Chondrocyte (in vitro differentiated cells): ENCODE results near the gene TXNL4A. TPM values are rescaled to one million over a fixed set of nuclear protein-coding genes. Genes with fewer than 3 reads are reported as not detected.

ENCODE experiments used
- DNase-seq: peaks from one replicate; pipeline ENCODE4 v3.0.0; 2021; ENCODE audit warnings: mixed read lengths, low spot score
- H3K27ac Mint-ChIP-seq: one replicate; pipeline ENCODE4 v1.8.0; 2021; ENCODE audit warnings: mild to moderate bottlenecking, moderate library complexity, mixed read lengths; ENCODE audit not compliant: unreplicated experiment
- H3K27me3 Mint-ChIP-seq: 2 replicates; pipeline ENCODE4 v1.8.0; 2021; ENCODE audit warnings: low read depth, mixed read lengths
- H3K36me3 Mint-ChIP-seq: 2 replicates; pipeline ENCODE4 v1.8.0; 2021; ENCODE audit warnings: low read depth, mixed read lengths
- H3K4me1 Mint-ChIP-seq: 2 replicates; pipeline ENCODE4 v1.8.0; 2021; ENCODE audit warnings: low read depth, mild to moderate bottlenecking, mixed read lengths
- H3K4me3 Mint-ChIP-seq: one replicate; pipeline ENCODE4 v1.8.0; 2021; ENCODE audit warnings: mild to moderate bottlenecking, moderate library complexity, mixed read lengths; ENCODE audit not compliant: unreplicated experiment
- H3K9me3 Mint-ChIP-seq: 2 replicates; pipeline ENCODE4 v1.8.0; 2021; ENCODE audit warnings: low read depth, mixed read lengths
- total RNA-seq: library from RNA; stranded (reverse); gene quantifications from 3 replicates; pipeline ENCODE4 v1.2.1, GENCODE V29; 2021
- TF ChIP-seq, protein P1 (sequence below): fragments of 200-600 bp; sonication (generic); IDR thresholded peaks from 2 replicates; pipeline ENCODE4 v1.5.0; 2021; ENCODE audit warnings: antibody characterized with exemption, mild to moderate bottlenecking, moderate library complexity

The TXNL4A gene
- total RNA-seq, 1 donor from 2014 or later = 143 TPM

- no peak overlapping the region for H3K4me3 Mint-ChIP-seq
- no peak for DNase-seq
- H3K27me3 Mint-ChIP-seq = no peaks in the 10 kb centered on the region
- peaks cover 18% of the 10 kb centered on the region for H3K36me3 Mint-ChIP-seq
- TF ChIP-seq, protein P1, sequence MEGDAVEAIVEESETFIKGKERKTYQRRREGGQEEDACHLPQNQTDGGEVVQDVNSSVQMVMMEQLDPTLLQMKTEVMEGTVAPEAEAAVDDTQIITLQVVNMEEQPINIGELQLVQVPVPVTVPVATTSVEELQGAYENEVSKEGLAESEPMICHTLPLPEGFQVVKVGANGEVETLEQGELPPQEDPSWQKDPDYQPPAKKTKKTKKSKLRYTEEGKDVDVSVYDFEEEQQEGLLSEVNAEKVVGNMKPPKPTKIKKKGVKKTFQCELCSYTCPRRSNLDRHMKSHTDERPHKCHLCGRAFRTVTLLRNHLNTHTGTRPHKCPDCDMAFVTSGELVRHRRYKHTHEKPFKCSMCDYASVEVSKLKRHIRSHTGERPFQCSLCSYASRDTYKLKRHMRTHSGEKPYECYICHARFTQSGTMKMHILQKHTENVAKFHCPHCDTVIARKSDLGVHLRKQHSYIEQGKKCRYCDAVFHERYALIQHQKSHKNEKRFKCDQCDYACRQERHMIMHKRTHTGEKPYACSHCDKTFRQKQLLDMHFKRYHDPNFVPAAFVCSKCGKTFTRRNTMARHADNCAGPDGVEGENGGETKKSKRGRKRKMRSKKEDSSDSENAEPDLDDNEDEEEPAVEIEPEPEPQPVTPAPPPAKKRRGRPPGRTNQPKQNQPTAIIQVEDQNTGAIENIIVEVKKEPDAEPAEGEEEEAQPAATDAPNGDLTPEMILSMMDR = no peak
- H3K27ac Mint-ChIP-seq = peak overlapping the region; percentile 27
- H3K9me3 Mint-ChIP-seq = no peaks in the 10 kb centered on the region
- peaks cover 24% of the 10 kb centered on the region for H3K4me1 Mint-ChIP-seq
Measured at GRCh38 chr18:79975985-79976680, 12.2 kb downstream of the TXNL4A start.

GRCh38 chr18:79975043-79975442 is 13.3 kb downstream of the TXNL4A start:
- Mint-ChIP-seq H3K4me3 (no peak overlapping the region), H3K27me3 (no peaks in the 10 kb centered on the region), H3K9me3 (no peaks in the 10 kb centered on the region), H3K4me1 (peaks cover 17% of the 10 kb centered on the region), H3K27ac (no peak overlapping the region), H3K36me3 (peaks cover 21% of the 10 kb centered on the region)
- no peak for DNase-seq
- TF ChIP-seq, protein P1 = no peak

- DNase-seq = no peak
- TF ChIP-seq, protein P1 = no peak
- Mint-ChIP-seq H3K4me3 (no peak overlapping the region), H3K27me3 (no peaks in the 10 kb centered on the region), H3K4me1 (peaks cover 12% of the 10 kb centered on the region), H3K9me3 (no peaks in the 10 kb centered on the region), H3K27ac (no peak overlapping the region), H3K36me3 (peaks cover 23% of the 10 kb centered on the region)
Measured at GRCh38 chr18:79974025-79974654, 14.2 kb downstream of the TXNL4A start.

GRCh38 chr18:79973517-79973916 is 14.8 kb downstream of the TXNL4A start:
- H3K4me3 Mint-ChIP-seq = no peak overlapping the region
- H3K9me3 Mint-ChIP-seq = no peaks in the 10 kb centered on the region
- no peak for DNase-seq
- peaks cover 23% of the 10 kb centered on the region for H3K36me3 Mint-ChIP-seq
- H3K27me3 Mint-ChIP-seq = no peaks in the 10 kb centered on the region
- TF ChIP-seq, protein P1 = no peak
- peaks cover 12% of the 10 kb centered on the region for H3K4me1 Mint-ChIP-seq
- H3K27ac Mint-ChIP-seq = no peak overlapping the region

GRCh38 chr18:79972720-79973119 is 15.6 kb downstream of the TXNL4A start:
- peaks cover 23% of the 10 kb centered on the region for H3K36me3 Mint-ChIP-seq
- TF ChIP-seq, protein P1 = no peak
- no peaks in the 10 kb centered on the region for H3K27me3 Mint-ChIP-seq
- peaks cover 8% of the 10 kb centered on the region for H3K4me1 Mint-ChIP-seq
- no peak overlapping the region for H3K27ac Mint-ChIP-seq
- H3K9me3 Mint-ChIP-seq = no peaks in the 10 kb centered on the region
- no peak for DNase-seq
- no peak overlapping the region for H3K4me3 Mint-ChIP-seq
